Effector memory CD8-positive, alpha-beta T cell (primary cell): ENCODE results near the gene DNAH17.

Experiments
- ATAC-seq: fragments of 150-1000 bp; cut with Tn5 transposase; replicated peaks from 2 replicates; pipeline ENCODE4 v1.10.0; 2021; ENCODE audit warnings: mild to moderate bottlenecking, moderate library complexity
- DNase-seq, 3 experiments: peaks; one replicate each; pipeline ENCODE4 v3.0.0; 2021
- H3K27ac Mint-ChIP-seq, 2 donors: one replicate each; pipeline ENCODE4 v1.8.0; 2022; ENCODE audit warnings: mild to moderate bottlenecking in 2 of 2, mixed read lengths in 2 of 2, moderate library complexity in 2 of 2
- H3K27me3 Mint-ChIP-seq, 2 donors: one replicate each; pipeline ENCODE4 v1.8.0; 2022; ENCODE audit warnings: mixed read lengths in 2 of 2
- H3K36me3 Mint-ChIP-seq: one replicate; pipeline ENCODE4 v1.8.0; 2022; ENCODE audit warnings: mild to moderate bottlenecking, moderate library complexity, mixed read lengths; ENCODE audit not compliant: insufficient read depth
- H3K4me1 Mint-ChIP-seq, 2 donors: one replicate each; pipeline ENCODE4 v1.8.0; 2022; ENCODE audit warnings: low read depth in 2 of 2, mixed read lengths in 2 of 2
- H3K4me3 Mint-ChIP-seq, 2 donors: one replicate each; pipeline ENCODE4 v1.8.0; 2022; ENCODE audit warnings: mild to moderate bottlenecking in 2 of 2, mixed read lengths in 2 of 2, moderate library complexity in 2 of 2
- H3K9me3 Mint-ChIP-seq, 2 donors: one replicate each; pipeline ENCODE4 v1.8.0; 2022; ENCODE audit warnings: mixed read lengths in 2 of 2
- total RNA-seq, 9 experiments: gene quantifications; one replicate each; lab custom pipeline; 2026; lab: John Stamatoyannopoulos, UW

DNAH17 gene, protein sequence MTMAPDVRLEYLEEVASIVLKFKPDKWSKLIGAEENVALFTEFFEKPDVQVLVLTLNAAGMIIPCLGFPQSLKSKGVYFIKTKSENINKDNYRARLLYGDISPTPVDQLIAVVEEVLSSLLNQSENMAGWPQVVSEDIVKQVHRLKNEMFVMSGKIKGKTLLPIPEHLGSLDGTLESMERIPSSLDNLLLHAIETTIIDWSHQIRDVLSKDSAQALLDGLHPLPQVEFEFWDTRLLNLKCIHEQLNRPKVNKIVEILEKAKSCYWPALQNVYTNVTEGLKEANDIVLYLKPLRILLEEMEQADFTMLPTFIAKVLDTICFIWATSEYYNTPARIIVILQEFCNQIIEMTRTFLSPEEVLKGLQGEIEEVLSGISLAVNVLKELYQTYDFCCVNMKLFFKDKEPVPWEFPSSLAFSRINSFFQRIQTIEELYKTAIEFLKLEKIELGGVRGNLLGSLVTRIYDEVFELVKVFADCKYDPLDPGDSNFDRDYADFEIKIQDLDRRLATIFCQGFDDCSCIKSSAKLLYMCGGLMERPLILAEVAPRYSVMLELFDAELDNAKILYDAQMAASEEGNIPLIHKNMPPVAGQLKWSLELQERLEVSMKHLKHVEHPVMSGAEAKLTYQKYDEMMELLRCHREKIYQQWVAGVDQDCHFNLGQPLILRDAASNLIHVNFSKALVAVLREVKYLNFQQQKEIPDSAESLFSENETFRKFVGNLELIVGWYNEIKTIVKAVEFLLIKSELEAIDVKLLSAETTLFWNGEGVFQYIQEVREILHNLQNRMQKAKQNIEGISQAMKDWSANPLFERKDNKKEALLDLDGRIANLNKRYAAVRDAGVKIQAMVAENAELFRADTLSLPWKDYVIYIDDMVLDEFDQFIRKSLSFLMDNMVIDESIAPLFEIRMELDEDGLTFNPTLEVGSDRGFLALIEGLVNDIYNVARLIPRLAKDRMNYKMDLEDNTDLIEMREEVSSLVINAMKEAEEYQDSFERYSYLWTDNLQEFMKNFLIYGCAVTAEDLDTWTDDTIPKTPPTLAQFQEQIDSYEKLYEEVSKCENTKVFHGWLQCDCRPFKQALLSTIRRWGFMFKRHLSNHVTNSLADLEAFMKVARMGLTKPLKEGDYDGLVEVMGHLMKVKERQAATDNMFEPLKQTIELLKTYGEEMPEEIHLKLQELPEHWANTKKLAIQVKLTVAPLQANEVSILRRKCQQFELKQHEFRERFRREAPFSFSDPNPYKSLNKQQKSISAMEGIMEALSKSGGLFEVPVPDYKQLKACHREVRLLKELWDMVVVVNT (N-terminal part only)
- total RNA-seq, result 0 to 8.4 (median 0.49) reads per million in 9 experiments

DNA sequence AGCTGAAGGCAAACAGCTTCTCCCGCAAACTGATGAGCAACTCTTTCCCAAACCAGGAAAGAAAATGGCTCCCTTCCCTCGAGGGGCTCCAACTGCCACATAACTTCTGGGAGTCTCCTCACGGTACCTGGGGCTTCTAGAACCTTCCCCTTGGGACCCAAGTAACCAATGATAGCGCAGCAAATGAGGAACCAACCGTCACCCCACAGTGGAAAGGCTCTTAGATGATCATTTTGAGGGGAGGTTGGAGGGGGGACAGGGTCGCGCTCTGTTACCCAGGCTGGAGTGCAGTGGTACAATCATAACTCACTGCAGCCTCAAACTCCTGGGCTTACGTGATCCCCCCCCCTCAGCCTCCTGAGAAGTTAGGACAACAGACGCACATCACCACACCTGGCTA, at the start of gene DNAH17:
Gene DNAH17, minus strand, starts transcription at position 101 of the 400 bp plus-strand sequence. CDS start 2,339 bp downstream, outside the sequence.
- peaks cover 16 to 19% of the 10 kb centered on the region in 2 donors for H3K27me3 Mint-ChIP-seq
- H3K27ac Mint-ChIP-seq, result no peak within 1 kb of the TSS

DNA sequence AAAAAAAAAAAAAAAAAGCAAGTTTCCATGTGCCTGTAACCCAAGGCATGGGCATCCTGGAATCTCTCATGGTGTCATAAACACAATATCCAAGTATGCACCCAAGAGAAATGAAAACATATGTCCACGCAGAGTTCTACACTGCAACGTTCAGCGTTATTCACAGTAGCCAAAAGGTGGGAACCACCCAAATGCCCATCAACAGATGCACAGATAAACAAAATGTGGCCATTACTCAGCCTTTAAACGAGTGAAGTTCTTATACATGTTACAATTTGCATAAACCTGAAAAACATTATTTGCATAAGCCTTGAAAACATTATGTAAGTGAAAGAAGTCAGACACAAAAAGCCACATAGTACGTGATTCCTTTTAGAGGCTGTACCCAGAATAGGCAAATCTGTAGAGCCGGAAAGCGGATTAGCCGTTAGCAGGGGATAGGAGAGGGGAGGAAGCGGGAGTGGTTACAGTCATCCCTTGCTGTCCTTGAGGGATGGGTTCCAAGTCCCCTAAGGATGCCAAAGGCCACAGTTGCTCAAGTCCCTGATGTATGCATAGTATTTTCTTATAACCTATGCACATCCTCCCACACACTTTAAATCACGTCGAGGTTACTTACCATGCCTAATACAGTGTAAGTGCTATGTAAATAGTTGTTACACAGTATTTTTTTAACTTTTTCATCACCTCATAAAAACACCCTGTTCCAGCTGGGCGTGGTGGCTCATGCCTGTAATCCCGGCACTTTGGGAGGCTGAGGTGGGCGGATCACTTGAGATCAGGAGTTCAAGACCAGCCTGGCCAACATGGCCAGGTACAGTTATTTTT, 47.3 kb upstream of the DNAH17 start:
- no peaks in the 10 kb centered on the region for H3K4me1 Mint-ChIP-seq
- peaks cover 5% of the 10 kb centered on the region for H3K36me3 Mint-ChIP-seq
- DNase-seq (no peak), ATAC-seq (no peak)
- no peak overlapping the region for H3K27ac Mint-ChIP-seq
- no peaks in the 10 kb centered on the region for H3K9me3 Mint-ChIP-seq
- no peaks in the 10 kb centered on the region for H3K27me3 Mint-ChIP-seq
- H3K4me3 Mint-ChIP-seq, result no peak overlapping the region

More for the DNA sequence above, at the start of gene DNAH17:
- Mint-ChIP-seq H3K4me1 (no peaks in the 10 kb centered on the region), H3K9me3 (no peaks in the 10 kb centered on the region), H3K36me3 (peaks cover 5% of the 10 kb centered on the region), H3K4me3 (no peak within 1 kb of the TSS)
- no peak for DNase-seq
- no peak for ATAC-seq

DNA sequence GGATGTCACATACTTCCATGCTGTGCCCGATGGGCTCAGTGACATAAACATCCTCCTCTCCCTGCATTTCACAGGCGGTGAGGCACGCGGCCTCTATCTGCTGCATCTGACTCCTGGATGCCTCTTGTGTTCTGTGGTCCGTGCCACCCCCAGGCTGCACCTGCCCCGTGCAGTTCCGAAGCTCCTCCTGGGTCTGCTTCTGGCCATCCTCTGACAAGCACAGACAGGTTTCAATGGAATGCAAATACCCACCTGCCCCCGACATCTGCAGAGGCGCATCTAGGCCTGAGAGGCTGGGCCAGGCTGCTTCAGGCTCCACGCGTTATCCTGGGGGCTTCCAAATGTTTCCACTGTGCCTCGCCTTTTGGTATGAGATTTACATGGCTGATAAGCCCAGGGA, 46.3 kb upstream of the DNAH17 start:
- Mint-ChIP-seq H3K27ac (no peak overlapping the region), H3K27me3 (no peaks in the 10 kb centered on the region), H3K4me3 (no peak overlapping the region), H3K36me3 (peaks cover 3% of the 10 kb centered on the region), H3K9me3 (no peaks in the 10 kb centered on the region), H3K4me1 (no peaks in the 10 kb centered on the region)
- DNase-seq (no peak), ATAC-seq (no peak)

DNA sequence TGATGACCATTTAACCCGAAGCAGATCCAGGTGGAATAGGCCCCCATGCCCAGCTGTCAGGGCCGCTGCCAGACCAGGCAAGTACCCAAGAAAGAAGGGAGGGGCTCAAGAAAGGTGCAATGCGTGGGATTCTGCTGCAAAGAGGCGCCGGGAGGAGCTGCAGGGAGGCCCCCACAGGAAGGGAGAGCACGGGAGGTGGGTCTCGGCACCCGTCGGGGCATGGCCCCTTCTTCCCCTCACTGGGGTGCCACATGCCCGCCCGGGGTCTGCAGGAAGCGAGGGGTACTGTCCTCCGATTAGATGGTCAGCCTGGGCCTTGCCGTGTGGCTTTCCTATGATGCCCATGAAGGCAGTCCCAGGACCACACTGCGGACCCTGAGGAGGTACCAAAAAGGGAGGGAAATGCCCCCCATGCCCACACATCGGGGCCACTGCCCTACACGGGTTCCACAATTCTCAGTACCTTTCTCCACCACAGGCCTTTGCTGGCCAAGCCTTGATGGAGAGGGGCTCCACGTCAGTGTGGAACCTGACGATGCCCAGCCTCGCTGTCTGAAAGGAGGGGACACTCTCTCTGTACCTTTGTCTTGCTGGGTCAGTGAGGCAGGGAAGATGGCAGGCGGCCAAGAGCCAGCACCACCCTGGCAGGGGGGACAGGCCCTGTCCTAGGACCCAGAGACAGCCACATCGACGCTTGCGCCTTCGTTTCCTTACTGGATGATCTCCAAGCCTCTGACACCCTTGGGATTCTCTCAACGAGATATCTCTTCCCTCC, 45.5 kb upstream of the DNAH17 start:
- Mint-ChIP-seq H3K27ac (no peak overlapping the region), H3K4me3 (no peak overlapping the region), H3K9me3 (no peaks in the 10 kb centered on the region), H3K4me1 (peaks cover 0 to 4% of the 10 kb centered on the region in 2 donors), H3K27me3 (no peaks in the 10 kb centered on the region), H3K36me3 (peaks cover 3% of the 10 kb centered on the region)
- ATAC-seq (no peak), DNase-seq (no peak)

DNA sequence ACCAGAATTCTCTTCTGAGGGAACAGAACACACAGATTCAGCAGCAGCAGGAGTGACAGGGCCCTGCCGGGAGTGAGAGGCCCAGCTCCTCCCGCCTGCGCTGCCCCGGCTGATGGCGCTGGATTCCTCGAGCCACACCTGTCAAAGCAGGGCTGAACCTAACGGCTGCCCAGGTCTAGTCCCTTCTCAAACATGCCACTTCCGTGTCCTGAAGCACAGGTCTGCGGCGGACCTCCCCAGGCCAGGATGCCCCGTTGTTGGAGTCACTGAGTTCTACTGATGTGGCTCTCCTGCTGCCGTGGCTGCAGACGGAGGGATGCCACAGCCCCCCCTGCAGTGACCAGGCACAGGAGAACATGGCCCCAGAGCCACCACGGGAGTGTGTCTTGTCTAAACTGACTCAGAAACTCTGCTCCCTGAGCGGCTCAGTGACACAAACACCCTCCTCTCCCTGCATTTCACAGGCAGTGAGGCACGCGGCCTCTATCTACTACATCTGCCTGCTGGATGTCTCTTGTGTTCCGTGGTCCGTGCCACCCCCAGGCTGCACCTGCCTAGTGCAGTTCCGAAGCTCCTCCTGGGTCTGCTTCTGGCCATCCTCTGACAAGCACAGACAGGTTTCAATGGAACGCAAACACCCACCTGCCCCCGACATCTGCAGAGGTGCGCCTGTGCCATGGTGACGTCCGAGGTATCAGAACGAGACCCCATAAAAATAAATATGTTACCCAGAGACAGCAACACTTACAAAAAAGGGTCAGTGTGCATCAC, 44.7 kb upstream of the DNAH17 start:
- Mint-ChIP-seq H3K27me3 (no peaks in the 10 kb centered on the region), H3K4me1 (peaks cover 0 to 4% of the 10 kb centered on the region in 2 donors), H3K9me3 (no peaks in the 10 kb centered on the region), H3K27ac (no peak overlapping the region), H3K4me3 (no peak overlapping the region), H3K36me3 (no peaks in the 10 kb centered on the region)
- ATAC-seq, result no peak
- no peak for DNase-seq

DNA sequence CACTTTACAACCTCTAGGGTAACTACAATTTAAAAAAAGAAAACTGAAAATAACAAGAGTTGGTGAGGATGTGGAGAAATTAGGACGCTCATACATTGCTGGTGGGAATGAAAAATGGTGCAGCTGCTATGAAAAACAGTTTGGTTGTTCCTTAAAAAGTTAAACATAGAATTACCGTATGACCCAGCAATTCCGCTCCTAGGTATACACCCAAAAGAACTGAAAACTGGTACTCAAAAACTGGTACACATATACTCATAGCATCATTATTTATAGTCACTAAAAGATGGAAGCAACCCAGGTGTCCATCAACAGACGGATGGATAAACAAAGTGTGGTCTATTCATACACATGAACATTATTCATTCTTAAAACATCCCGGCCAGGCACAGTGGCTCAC, 42.9 kb upstream of the DNAH17 start:
- Mint-ChIP-seq H3K4me3 (no peak overlapping the region), H3K27me3 (no peaks in the 10 kb centered on the region), H3K4me1 (peaks cover 0 to 4% of the 10 kb centered on the region in 2 donors), H3K9me3 (no peaks in the 10 kb centered on the region), H3K36me3 (no peaks in the 10 kb centered on the region), H3K27ac (no peak overlapping the region)
- ATAC-seq (no peak), DNase-seq (no peak)

DNA sequence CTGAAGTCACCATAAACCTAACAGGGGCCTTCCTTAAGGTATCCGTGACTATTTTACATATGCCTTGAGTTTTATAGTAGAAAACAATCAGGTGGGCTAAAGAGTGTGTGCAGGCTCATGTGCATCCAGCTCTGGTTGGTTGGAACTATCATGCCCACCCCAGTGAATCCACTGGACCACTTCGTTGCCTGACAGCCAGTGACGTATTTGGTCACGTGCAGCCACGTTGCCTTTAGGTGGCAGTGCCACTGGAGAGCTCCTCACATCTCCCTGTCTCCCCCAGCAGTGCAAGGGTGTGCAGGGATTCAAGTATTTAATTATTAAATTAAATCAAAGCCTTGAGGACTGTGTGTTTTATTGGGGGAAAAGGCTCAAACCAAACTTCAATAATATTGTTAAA, 42.1 kb upstream of the DNAH17 start:
- Mint-ChIP-seq H3K27me3 (no peaks in the 10 kb centered on the region), H3K27ac (peak overlapping the region in 1 of 2 donors; percentile 18), H3K36me3 (no peaks in the 10 kb centered on the region), H3K4me3 (no peak overlapping the region), H3K4me1 (peaks cover 0 to 4% of the 10 kb centered on the region in 2 donors), H3K9me3 (no peaks in the 10 kb centered on the region)
- DNase-seq (no peak), ATAC-seq (no peak)

DNA sequence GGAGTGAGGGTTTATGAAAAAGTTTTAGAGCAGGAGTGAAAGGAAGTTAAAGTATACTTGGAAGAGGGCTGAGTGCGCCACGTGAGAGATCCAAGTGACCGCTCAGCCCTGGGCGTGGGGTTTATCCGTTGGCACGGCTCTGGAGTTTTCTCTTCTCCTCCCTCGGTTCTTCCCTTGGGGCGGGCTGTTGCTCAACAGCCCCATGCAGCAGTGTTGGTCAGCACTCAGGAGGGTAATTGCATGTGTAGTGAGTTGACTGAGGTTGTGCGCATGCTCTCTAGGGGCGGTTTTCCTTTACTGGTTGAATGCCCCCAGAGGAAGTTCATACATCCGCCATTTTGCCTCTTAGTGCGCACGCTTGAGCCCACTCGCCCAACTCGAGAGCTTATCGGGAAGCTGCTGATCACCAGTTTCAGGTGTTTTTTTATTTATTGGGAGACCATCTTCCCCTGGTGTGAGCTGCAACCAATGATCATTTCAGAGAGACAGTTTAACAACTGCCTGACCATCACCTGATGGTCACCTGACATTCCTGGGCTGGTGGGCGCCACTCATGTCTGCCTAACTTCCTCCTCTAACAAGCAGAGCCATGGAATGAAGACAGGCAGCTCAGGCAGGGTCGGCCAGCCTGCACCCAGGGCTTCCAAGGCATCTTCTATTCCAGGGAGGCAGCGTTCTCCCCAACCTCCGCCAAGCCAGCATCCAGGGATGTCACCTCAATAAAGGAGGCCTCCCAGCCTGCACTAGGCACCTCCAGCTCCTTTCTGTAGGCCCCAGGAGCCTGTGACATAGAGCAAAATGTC, 41.3 kb upstream of the DNAH17 start:
- H3K4me3 Mint-ChIP-seq, result no peak overlapping the region
- ATAC-seq (no peak), DNase-seq (no peak)
- H3K36me3 Mint-ChIP-seq, result no peaks in the 10 kb centered on the region
- H3K4me1 Mint-ChIP-seq, result peaks cover 0 to 4% of the 10 kb centered on the region in 2 donors
- no peaks in the 10 kb centered on the region for H3K27me3 Mint-ChIP-seq
- peak overlapping the region in 1 of 2 donors; percentile 18 for H3K27ac Mint-ChIP-seq
- no peaks in the 10 kb centered on the region for H3K9me3 Mint-ChIP-seq

DNA sequence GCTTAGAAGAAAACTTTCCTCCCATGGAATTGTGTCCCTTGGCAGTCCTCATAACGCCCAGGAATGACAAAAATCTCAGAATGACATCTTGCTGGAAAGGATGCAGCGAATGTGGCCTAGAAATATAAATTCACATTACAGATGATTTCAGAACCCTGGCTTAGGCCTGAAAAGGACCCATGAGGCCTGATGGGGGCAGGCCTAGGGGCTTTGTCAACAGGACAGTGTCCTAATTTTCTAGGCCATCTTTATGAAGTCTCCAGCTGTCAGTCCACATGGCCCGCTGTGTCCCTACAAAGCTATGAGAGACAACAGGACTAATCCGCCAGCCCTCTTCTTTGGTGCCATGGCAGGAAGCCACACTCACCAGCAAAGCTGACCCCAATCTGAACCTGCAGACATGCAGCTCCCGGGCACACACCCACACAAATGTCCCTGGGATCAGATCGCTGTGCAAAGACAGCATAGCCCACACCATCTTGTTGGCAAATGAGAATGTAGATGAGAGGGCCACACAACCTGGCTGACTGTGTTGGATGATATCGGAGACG, 40.4 kb upstream of the DNAH17 start:
- no peaks in the 10 kb centered on the region for H3K27me3 Mint-ChIP-seq
- H3K4me3 Mint-ChIP-seq, result no peak overlapping the region
- DNase-seq (no peak), ATAC-seq (peak; percentile 27)
- H3K27ac Mint-ChIP-seq, result peak overlapping the region in 1 of 2 donors; percentile 30
- H3K4me1 Mint-ChIP-seq, result peaks cover 0 to 4% of the 10 kb centered on the region in 2 donors
- H3K36me3 Mint-ChIP-seq, result no peaks in the 10 kb centered on the region
- H3K9me3 Mint-ChIP-seq, result no peaks in the 10 kb centered on the region

DNA sequence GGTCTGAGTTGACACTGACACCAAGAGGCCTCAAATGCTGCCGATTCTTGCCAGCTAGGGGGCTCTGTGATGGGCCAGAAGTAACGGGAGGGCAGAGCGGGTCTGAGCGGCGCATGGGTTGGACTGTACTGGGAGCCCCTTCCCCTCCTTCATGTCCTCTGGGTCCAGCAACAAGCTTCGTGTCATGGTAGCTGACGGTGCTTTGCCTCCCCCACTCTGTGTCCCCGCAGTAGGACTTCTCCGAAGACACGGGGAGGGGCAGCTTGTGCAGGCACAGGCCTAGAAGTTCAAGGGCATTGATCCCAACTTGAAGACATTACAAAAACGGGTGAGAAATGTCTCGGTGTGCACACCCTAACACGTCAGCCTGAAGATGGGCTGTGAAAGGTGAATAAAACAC, 39.8 kb upstream of the DNAH17 start:
- Mint-ChIP-seq H3K4me3 (no peak overlapping the region), H3K27me3 (peaks cover 0 to 2% of the 10 kb centered on the region in 2 donors), H3K36me3 (peaks cover 4% of the 10 kb centered on the region), H3K9me3 (no peaks in the 10 kb centered on the region), H3K4me1 (peaks cover 0 to 4% of the 10 kb centered on the region in 2 donors), H3K27ac (no peak overlapping the region)
- DNase-seq (no peak), ATAC-seq (no peak)
